Right lung (tissue), 5 donors: Measurements from ENCODE around the gene HSD17B3. TPM values are rescaled to one million over a fixed set of nuclear protein-coding genes. Genes with fewer than 3 reads are reported as not detected.
"Not testable (repeated sequence)": the region's sequence is repeated elsewhere in the genome, so short reads cannot be mapped to it uniquely, and the experiment has no call there.

Experiments
- DNase-seq, 2 donors: peaks; one replicate each; pipeline ENCODE4 v3.0.0-alpha.2; 2013
- polyA plus RNA-seq, 5 donors: library from polyadenylated mRNA; unstranded; fragments of 120-200 nt; gene quantifications; one replicate each; pipeline versions ENCODE4 v1.2.1 to v1.2.3, GENCODE V29; 2013; ENCODE audit warnings: inconsistent platforms in 1 of 5, low replicate concordance in 1 of 5; ENCODE audit not compliant: insufficient read length in 5 of 5, insufficient read depth in 1 of 5

The HSD17B3 gene
- polyA plus RNA-seq, 5 donors: 0.46 to 1.1 (median 0.60) TPM

- no peak for DNase-seq
Measured at GRCh38 chr9:96236854-96237550, 65.0 kb downstream of the HSD17B3 start.

DNA sequence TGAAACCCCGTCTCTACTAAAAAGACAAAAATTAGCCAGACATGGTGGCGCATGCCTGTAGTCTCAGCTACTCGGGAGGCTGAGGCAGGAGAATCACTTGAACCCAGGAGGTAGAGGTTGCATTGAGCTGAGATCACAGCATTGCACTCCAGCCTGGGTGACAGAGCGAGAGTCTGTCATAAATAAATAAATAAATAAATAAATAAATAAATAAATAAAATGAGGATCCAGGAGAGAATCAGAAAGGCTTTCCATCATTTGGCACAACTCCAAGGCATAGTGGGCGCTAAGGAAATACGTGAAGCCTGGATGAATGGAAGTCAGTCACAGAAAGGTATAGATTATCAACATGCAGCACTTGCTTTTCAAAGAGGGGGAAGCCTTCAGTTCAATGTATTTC is 65.6 kb downstream of the HSD17B3 start:
- not testable (repeated sequence) for DNase-seq

GRCh38 chr9:96232539-96233241 is 69.3 kb downstream of the HSD17B3 start:
- peak; percentile 87 to 89 for DNase-seq

- no peak for DNase-seq
Measured at GRCh38 chr9:96232164-96232538, 69.8 kb downstream of the HSD17B3 start.

GRCh38 chr9:96230002-96230401 is 72.0 kb downstream of the HSD17B3 start:
- no peak for DNase-seq

DNA sequence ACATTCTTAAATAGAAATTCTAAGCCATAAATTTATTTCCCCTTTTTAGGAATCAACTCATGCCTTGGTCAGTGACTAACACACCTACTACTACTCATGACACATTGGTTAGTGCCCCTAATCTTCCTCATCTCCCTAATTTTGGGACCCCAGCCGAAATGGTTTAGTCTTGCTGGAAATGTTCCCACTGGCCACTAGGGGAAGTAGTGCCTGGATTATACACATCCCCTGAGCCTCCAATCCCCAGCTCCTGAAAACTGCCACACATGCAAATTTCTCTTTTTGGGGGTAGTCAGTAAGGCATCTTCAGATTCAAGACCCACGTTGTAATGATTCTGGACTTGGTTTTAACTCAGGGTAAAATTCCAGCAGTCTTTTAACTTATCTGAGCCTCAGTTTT is 79.8 kb downstream of the HSD17B3 start:
- no peak for DNase-seq

- DNase-seq: no peak
Measured at GRCh38 chr9:96219900-96220257, 82.1 kb downstream of the HSD17B3 start.

- no peak for DNase-seq
Measured at GRCh38 chr9:96219026-96219899, 82.7 kb downstream of the HSD17B3 start.

GRCh38 chr9:96217754-96218693 is 84.0 kb downstream of the HSD17B3 start:
- DNase-seq: peak; percentile 86 to 88

DNA sequence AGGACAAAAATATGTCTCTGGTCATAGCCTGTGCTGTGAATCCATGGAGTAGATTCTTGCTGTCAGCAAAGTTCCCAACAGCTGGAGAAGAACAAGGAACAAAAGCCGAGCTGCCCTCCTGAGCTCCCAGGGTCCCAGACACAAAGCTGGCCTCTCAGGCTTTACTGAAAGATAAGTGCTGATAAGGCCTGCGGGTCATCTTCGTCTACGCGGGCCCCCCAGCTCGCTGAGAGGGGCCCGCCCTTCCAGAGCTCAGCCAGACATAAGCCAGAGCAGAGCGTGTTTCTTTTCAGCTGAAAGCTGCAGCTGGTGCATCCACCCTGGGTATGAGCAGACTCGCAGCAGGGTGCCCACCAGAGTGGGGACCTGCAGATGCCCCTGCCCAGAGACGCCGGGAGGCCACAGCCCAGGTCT is 84.7 kb downstream of the HSD17B3 start:
- DNase-seq: peak; percentile 66 to 74

GRCh38 chr9:96216583-96216982 is 85.4 kb downstream of the HSD17B3 start:
- DNase-seq: no peak

GRCh38 chr9:96215841-96216240 is 86.1 kb downstream of the HSD17B3 start:
- no peak for DNase-seq

DNA sequence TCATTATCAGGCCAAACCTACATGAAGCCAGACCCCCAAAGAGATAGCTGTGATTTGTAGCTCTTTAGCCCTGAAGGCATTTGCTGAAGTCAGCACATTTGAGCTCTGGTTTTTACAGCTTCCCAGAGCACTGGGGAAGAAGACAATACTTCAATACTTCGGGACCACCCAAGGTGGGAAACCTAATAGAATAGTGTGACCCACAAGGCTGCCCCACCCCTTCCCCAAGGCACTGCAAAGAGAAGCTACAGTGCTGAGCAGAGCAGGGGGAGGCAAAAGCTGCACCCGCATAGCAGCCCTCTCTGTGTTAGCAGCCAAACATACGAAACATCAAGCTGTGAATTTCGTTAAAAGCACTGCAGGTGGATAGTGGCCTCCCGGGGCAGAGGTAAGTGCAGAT is 87.3 kb downstream of the HSD17B3 start:
- no peak for DNase-seq

DNA sequence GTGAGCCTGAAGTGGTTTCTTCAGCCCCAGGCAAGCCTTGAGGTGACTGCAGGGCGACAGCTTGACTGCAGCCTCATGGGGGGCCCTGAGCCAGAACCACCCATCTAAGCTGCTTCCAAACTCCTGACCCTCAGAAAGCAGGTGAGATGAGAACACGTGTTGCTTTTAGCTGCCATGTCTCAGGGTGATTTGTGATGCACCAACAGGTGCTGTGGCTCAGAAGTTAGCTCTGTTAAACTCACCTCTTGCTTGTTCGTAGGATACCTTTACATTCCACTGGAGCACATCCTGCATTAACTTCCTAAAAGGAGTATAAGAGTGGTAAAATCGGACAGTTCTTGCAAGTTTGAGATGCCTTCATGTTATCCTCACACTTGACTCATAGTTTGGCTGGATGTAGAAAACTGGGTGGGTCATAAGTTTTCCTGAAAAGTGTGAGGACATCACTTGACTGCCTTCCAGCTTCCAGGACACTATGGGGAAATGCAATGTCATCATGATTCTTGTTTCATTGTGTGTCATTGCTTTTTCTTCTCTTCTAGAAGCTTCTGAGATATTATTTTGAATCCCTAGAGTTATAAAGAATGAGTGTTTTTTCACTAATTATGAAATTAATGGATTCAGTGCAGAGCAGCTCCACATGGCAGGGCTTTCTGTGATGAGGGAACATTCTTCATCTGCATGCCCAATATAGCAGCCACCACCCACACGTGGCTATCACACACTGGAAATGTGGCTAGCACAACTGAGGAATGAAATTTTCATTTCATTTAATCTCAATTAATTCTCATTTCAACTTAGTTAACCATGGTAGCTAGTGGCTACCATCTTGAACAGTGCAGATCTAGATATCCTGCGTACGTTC is 92.3 kb downstream of the HSD17B3 start:
- no peak for DNase-seq

GRCh38 chr9:96206156-96206751 is 95.7 kb downstream of the HSD17B3 start:
- no peak for DNase-seq

- no peak for DNase-seq
Measured at GRCh38 chr9:96204853-96205252, 97.1 kb downstream of the HSD17B3 start.

- DNase-seq: no peak
Measured at GRCh38 chr9:96203867-96204501, 98.0 kb downstream of the HSD17B3 start.

GRCh38 chr9:96202971-96203780 is 98.8 kb downstream of the HSD17B3 start:
- DNase-seq: no peak

DNA sequence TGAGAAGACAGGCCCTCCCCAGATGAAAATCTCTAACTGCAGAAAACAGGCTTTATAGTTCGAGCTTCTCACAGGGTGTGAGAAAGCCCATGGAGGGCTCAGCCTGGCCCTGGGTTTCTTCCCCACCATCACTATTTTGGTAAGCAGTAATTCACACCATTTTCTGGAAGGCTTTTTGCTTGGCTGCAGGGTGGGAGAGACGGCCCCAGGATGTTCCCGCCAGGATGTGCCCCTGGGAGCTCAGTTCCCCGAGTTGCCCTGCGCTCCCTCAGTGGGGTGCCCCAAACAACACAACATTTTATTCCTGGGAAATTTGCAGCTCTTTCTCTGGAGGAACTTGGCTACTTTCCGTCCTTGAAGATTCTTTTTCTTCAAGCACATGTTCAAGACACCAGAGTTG is 100.8 kb downstream of the HSD17B3 start:
- no peak for DNase-seq
